Keratinocyte (primary cell): ENCODE results near the gene TMEM235. TPM values are rescaled to one million over a fixed set of nuclear protein-coding genes. Genes with fewer than 3 reads are reported as not detected.

Source experiments
- DNase-seq: peaks from one replicate; pipeline ENCODE4 v3.0.0-alpha.2; 2011; ENCODE audit warnings: low read depth, missing footprints, low spot score
- FAIRE-seq: peaks from 2 replicates; lab custom pipeline; 2011; peaks lifted over from hg19 to GRCh38; lab: Jason Lieb, UNC
- H2AFZ ChIP-seq: 2 replicates; pipeline ENCODE4 v1.6.0; 2012; ENCODE audit warnings: low read length, control low read depth, inconsistent platforms; ENCODE audit not compliant: control insufficient read depth
- H3K27ac ChIP-seq: 2 replicates; pipeline ENCODE4 v1.5.1; 2011; ENCODE audit warnings: low read length; ENCODE audit not compliant: control insufficient read depth, insufficient read depth
- H3K27me3 ChIP-seq: 3 replicates; pipeline ENCODE4 v1.6.0; 2011; ENCODE audit warnings: low read length; ENCODE audit not compliant: control insufficient read depth, insufficient read depth; ENCODE audit errors: extremely low read depth
- H3K36me3 ChIP-seq, 2 experiments: 2 replicates in 1 of 2; 3 replicates in 1 of 2; pipeline ENCODE4 v1.5.1; 2011; ENCODE audit warnings: low read length in 2 of 2, mild to moderate bottlenecking in 1 of 2; ENCODE audit not compliant: control insufficient read depth in 2 of 2, insufficient read depth in 2 of 2; ENCODE audit errors: extremely low read depth in 1 of 2
- H3K4me1 ChIP-seq: 3 replicates; pipeline ENCODE4 v1.5.1; 2011; ENCODE audit warnings: low read length; ENCODE audit not compliant: control insufficient read depth, insufficient read depth; ENCODE audit errors: extremely low read depth
- H3K4me2 ChIP-seq: 3 replicates; pipeline ENCODE4 v1.6.0; 2011; ENCODE audit warnings: low read depth, low read length; ENCODE audit not compliant: control insufficient read depth, insufficient read depth; ENCODE audit errors: extremely low read depth
- H3K4me3 ChIP-seq, 3 experiments: fragments of 200-600 bp in 1 of 3; sonication (generic) in 1 of 3; 2 replicates in 2 of 3; 3 replicates in 1 of 3; pipeline ENCODE4 v1.5.1; 2011 to 2016; ENCODE audit warnings: low read length in 3 of 3, mild to moderate bottlenecking in 3 of 3, control low read depth in 2 of 3, inconsistent platforms in 1 of 3, low read depth in 1 of 3, mixed read lengths in 1 of 3, mixed run types in 1 of 3, moderate library complexity in 1 of 3; ENCODE audit not compliant: control insufficient read depth in 2 of 3, insufficient read depth in 2 of 3; ENCODE audit errors: extremely low read depth in 1 of 3
- H3K79me2 ChIP-seq: 2 replicates; pipeline ENCODE4 v1.6.0; 2012; ENCODE audit warnings: low read length; ENCODE audit not compliant: control insufficient read depth, insufficient read depth
- H3K9ac ChIP-seq: 3 replicates; pipeline ENCODE4 v1.6.0; 2011; ENCODE audit warnings: low read length; ENCODE audit not compliant: control insufficient read depth, insufficient read depth; ENCODE audit errors: extremely low read depth
- H3K9me1 ChIP-seq: 3 replicates; pipeline ENCODE4 v1.6.0; 2011; ENCODE audit warnings: low read length; ENCODE audit not compliant: control insufficient read depth, insufficient read depth; ENCODE audit errors: extremely low read depth
- H3K9me3 ChIP-seq: 2 replicates; pipeline ENCODE4 v1.5.1; 2012; ENCODE audit warnings: low read depth, low read length; ENCODE audit not compliant: control insufficient read depth
- H4K20me1 ChIP-seq: 3 replicates; pipeline ENCODE4 v1.6.0; 2011; ENCODE audit warnings: low read length; ENCODE audit not compliant: control insufficient read depth, insufficient read depth; ENCODE audit errors: extremely low read depth
- EZH2 ChIP-seq: IDR thresholded peaks from one replicate; pipeline ENCODE4 v1.6.1; 2012; ENCODE audit warnings: inconsistent platforms, mild to moderate bottlenecking, low read length, moderate library complexity
- dilution Hi-C: fragments of 300-500 bp; cut with MboI; formaldehyde crosslinking; loops from one replicate; pipeline ENCODE4 v1.7.0; 2020; ENCODE audit warnings: low sequenced_read_pairs; ENCODE audit not compliant: extremely low pct_ligation_motif_present
- polyA plus RNA-seq, 5 experiments: library from polyadenylated mRNA; depleted of rRNA in 3 of 5; stranded (reverse) in 3 of 5; stranded (forward) in 1 of 5; unstranded in 1 of 5; fragments of >200 nt; gene quantifications; 1 replicate in 1 of 5; 2 replicates in 3 of 5; 3 replicates in 1 of 5; pipeline versions ENCODE4 v1.2.1 to v1.2.3, GENCODE V29; 2011 to 2012; ENCODE audit warnings: missing spikeins in 2 of 5, low read depth in 1 of 5, low replicate concordance in 1 of 5
- TF ChIP-seq, protein P1 (sequence below), 3 experiments: IDR thresholded peaks in 1 of 3; conservative IDR thresholded peaks in 1 of 3; optimal IDR thresholded peaks in 1 of 3; 2 replicates in 2 of 3; 3 replicates in 1 of 3; pipeline versions ENCODE3 to v1.5.1; 2011; ENCODE audit warnings: low read length in 3 of 3, mild to moderate bottlenecking in 3 of 3, moderate library complexity in 2 of 3, control low read depth in 1 of 3, inconsistent platforms in 1 of 3; ENCODE audit not compliant: insufficient read depth in 2 of 3; ENCODE audit errors: extremely low read depth in 1 of 3

TMEM235 gene
- polyA plus RNA-seq, 1 donor (not counting 4 experiments of a cell fraction or from before 2014, with no cell fraction given), result not detected

DNA sequence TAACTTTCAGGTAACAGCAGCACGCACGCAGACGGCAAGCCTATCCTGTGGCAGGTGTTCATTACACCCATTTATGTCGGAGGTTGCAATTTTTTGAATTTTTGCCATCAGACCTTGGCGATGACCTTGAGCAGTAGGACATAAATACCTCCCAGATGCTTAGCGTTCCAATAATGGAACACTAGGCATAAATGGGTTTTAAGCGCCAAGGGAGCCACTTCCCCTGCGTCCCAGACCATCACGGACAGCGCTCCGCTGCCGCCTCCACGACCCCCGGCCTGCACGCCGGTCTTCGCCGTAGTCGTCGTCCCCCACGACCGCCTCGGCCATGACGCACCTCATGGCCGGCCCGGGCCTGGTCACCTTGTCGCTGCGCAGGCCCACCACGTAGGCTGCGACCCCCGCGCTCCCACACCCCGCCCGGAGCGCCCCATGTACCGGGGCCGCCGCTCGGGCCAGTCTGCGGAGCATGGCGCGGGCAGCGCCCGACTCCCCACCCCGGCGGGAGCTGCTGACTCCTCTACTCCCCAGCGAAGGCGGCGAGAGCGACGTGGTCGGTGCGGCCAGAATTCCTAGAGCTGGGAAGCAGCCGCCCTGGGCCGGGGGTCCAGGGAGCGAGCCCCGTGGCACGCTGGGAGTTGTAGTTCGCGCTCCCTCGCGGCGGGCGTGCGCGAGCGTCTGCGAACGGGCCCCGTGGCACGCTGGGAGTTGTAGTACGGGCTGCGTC is 22.7 kb downstream of the TMEM235 start:
- peak overlapping the region; percentile 49 for H3K27ac ChIP-seq
- H3K9me1 ChIP-seq, result no peaks in the 10 kb centered on the region
- H3K4me3 ChIP-seq, result peak overlapping the region; percentile 76 to 89 (median 84)
- no peaks in the 10 kb centered on the region for H3K36me3 ChIP-seq
- FAIRE-seq, result no peak
- peak overlapping the region; percentile 78 for H3K9ac ChIP-seq
- H3K9me3 ChIP-seq, result no peaks in the 10 kb centered on the region
- peak overlapping the region; percentile 92 for H2AFZ ChIP-seq
- no peak for TF ChIP-seq EZH2
- TF ChIP-seq, protein P1, sequence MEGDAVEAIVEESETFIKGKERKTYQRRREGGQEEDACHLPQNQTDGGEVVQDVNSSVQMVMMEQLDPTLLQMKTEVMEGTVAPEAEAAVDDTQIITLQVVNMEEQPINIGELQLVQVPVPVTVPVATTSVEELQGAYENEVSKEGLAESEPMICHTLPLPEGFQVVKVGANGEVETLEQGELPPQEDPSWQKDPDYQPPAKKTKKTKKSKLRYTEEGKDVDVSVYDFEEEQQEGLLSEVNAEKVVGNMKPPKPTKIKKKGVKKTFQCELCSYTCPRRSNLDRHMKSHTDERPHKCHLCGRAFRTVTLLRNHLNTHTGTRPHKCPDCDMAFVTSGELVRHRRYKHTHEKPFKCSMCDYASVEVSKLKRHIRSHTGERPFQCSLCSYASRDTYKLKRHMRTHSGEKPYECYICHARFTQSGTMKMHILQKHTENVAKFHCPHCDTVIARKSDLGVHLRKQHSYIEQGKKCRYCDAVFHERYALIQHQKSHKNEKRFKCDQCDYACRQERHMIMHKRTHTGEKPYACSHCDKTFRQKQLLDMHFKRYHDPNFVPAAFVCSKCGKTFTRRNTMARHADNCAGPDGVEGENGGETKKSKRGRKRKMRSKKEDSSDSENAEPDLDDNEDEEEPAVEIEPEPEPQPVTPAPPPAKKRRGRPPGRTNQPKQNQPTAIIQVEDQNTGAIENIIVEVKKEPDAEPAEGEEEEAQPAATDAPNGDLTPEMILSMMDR (optimal IDR thresholded peaks at IDR 0.05 in 1 of 3, IDR thresholded peaks at IDR 0.05 in 1 of 3, conservative IDR thresholded peaks at IDR 0.05 in 1 of 3; ENCODE audit: extremely low read depth in 1 of 3, insufficient read depth in 2 of 3, low read length in 3 of 3), result no peak
- H4K20me1 ChIP-seq, result no peaks in the 10 kb centered on the region
- peaks cover 9% of the 10 kb centered on the region for H3K4me1 ChIP-seq
- H3K79me2 ChIP-seq, result no peaks in the 10 kb centered on the region
- peaks cover 13% of the 10 kb centered on the region for H3K27me3 ChIP-seq
- DNase-seq, result peak; percentile 17
- dilution Hi-C loops, result no loop called here
- H3K4me2 ChIP-seq, result peak overlapping the region; percentile 80

DNA sequence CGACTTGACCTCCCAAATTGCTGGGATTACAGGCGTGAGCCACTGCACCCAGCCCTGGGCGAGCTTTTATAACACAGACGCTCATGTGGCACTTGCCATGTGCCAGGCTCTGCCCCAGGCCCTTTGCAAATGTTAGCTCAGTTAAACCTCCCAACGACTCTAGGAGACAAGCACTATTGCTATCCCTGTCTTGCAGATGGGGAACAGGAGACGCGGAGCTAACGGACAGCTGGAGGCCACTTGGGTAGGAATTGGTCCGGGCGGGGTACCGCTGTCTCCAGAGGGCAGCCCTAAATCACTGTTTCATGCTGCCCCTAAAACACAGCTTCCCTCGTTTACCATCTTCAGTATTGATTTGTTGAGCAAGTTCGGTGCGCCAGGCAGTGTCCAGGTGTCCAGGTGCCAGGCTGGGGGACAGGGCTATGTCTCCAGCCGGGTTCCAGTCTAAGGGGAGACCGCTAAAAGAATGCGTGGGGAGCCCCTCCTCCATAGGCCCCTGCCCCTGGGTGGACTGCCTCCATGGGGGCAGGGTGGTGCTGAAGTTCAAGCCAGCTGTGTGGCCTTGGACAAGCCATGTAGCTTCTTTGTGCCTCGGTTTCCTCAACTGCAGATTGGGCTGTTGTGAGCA is 23.7 kb downstream of the TMEM235 start:
- Histone ChIP-seq H3K4me2 (no peak overlapping the region), H3K36me3 (no peaks in the 10 kb centered on the region), H3K4me1 (peaks cover 9% of the 10 kb centered on the region), H2AFZ (no peak overlapping the region), H3K9ac (no peak overlapping the region), H3K79me2 (no peaks in the 10 kb centered on the region), H3K9me1 (no peaks in the 10 kb centered on the region), H4K20me1 (no peaks in the 10 kb centered on the region), H3K27ac (no peak overlapping the region), H3K27me3 (peaks cover 10% of the 10 kb centered on the region), H3K9me3 (no peaks in the 10 kb centered on the region), H3K4me3 (no peak overlapping the region)
- no peak for FAIRE-seq
- dilution Hi-C loops, result no loop called here
- no peak for TF ChIP-seq EZH2
- TF ChIP-seq, protein P1 (optimal IDR thresholded peaks at IDR 0.05 in 1 of 3, IDR thresholded peaks at IDR 0.05 in 1 of 3, conservative IDR thresholded peaks at IDR 0.05 in 1 of 3; ENCODE audit: extremely low read depth in 1 of 3, insufficient read depth in 2 of 3, low read length in 3 of 3), result no peak
- DNase-seq, result no peak
